GM12878 (cell line): ENCODE measurements around the gene RIPOR1. TPM values are rescaled to one million over a fixed set of nuclear protein-coding genes. Genes with fewer than 3 reads are reported as not detected.

Experiments used
- BCL3 ChIP-seq: IDR thresholded peaks from 2 replicates; pipeline ENCODE4 v1.6.1; 2011; ENCODE audit warnings: borderline replicate concordance, low read depth, mild to moderate bottlenecking, moderate library complexity, low read length; ENCODE audit not compliant: insufficient read depth, poor library complexity, severe bottlenecking
- CHD2 ChIP-seq: IDR thresholded peaks from 2 replicates; pipeline ENCODE4 v1.6.1; 2011; ENCODE audit warnings: low read depth, low read length, improper control_type of control experiment, borderline replicate concordance
- E2F8 ChIP-seq: fragments of 450-650 bp; IDR thresholded peaks from 2 replicates; pipeline ENCODE4 v1.6.1; 2018; ENCODE audit warnings: mild to moderate bottlenecking, low read depth, moderate library complexity; ENCODE audit not compliant: partially characterized antibody
- EP300 ChIP-seq, 2 experiments: fragments of 150-350 bp in 1 of 2; IDR thresholded peaks; 2 replicates each; pipeline ENCODE4 v1.6.1; 2011 to 2012; ENCODE audit warnings: low read depth in 2 of 2, low read length in 2 of 2, borderline replicate concordance in 1 of 2, improper control_type of control experiment in 1 of 2, inconsistent platforms in 1 of 2; ENCODE audit not compliant: control insufficient read depth in 1 of 2
- ESRRA ChIP-seq: IDR thresholded peaks from 2 replicates; pipeline ENCODE4 v1.6.1; 2012; ENCODE audit warnings: mild to moderate bottlenecking, low read length, improper control_type of control experiment
- ETV6 ChIP-seq, 2 experiments: fragments of 450-650 bp in 1 of 2; IDR thresholded peaks in 1 of 2; conservative IDR thresholded peaks in 1 of 2; 2 replicates each; pipeline ENCODE4 v1.6.1; 2014; ENCODE audit warnings: antibody characterized with exemption in 1 of 2, borderline replicate concordance in 1 of 2, low read depth in 1 of 2, mild to moderate bottlenecking in 1 of 2, moderate library complexity in 1 of 2
- EZH2 ChIP-seq: IDR thresholded peaks from 2 replicates; pipeline ENCODE4 v1.6.1; 2012; ENCODE audit warnings: low read depth, mild to moderate bottlenecking, control low read depth, inconsistent platforms, low read length, borderline replicate concordance; ENCODE audit not compliant: control insufficient read depth
- LARP7 ChIP-seq: fragments of 450-650 bp; IDR thresholded peaks from 2 replicates; pipeline ENCODE4 v1.6.1; 2017; ENCODE audit warnings: mild to moderate bottlenecking
- MAX ChIP-seq: IDR thresholded peaks from 2 replicates; pipeline ENCODE4 v1.6.1; 2012; ENCODE audit warnings: low read depth, low read length, improper control_type of control experiment
- NFIC ChIP-seq: IDR thresholded peaks from 2 replicates; pipeline ENCODE4 v1.6.1; 2012; ENCODE audit warnings: low read depth, mild to moderate bottlenecking, inconsistent platforms, low read length, moderate library complexity
- RAD51 ChIP-seq: fragments of 450-650 bp; IDR thresholded peaks from 2 replicates; pipeline ENCODE4 v1.6.1; 2016; ENCODE audit warnings: moderate library complexity, mild to moderate bottlenecking, inconsistent platforms
- SP1 ChIP-seq: IDR thresholded peaks from one replicate; pipeline ENCODE4 v1.6.1; 2011; ENCODE audit warnings: low read depth, low read length
- TAF1 ChIP-seq: IDR thresholded peaks from 2 replicates; pipeline ENCODE4 v1.6.1; 2011; ENCODE audit warnings: mild to moderate bottlenecking, low read depth, low read length, borderline replicate concordance
- TCF7 ChIP-seq: IDR thresholded peaks from 2 replicates; pipeline ENCODE4 v1.6.1; 2014; ENCODE audit warnings: antibody characterized with exemption, borderline replicate concordance
- USF1 ChIP-seq: IDR thresholded peaks from 2 replicates; pipeline ENCODE4 v1.6.1; 2011; ENCODE audit warnings: borderline replicate concordance, low read depth, mild to moderate bottlenecking, moderate library complexity, mixed read lengths, low read length; ENCODE audit not compliant: insufficient read depth; ENCODE audit errors: extremely low read length
- ZNF622 ChIP-seq: fragments of 450-650 bp; IDR thresholded peaks from 2 replicates; pipeline ENCODE4 v1.6.1; 2017; ENCODE audit warnings: mild to moderate bottlenecking, inconsistent platforms
- ZNF687 ChIP-seq: fragments of 450-650 bp; IDR thresholded peaks from 2 replicates; pipeline ENCODE4 v1.6.1; 2017; ENCODE audit warnings: mild to moderate bottlenecking, moderate library complexity
- polyA plus RNA-seq, 11 experiments: library from polyadenylated mRNA; depleted of rRNA in 4 of 11; unstranded in 6 of 11; stranded (reverse) in 5 of 11; fragments of >200 nt; fragmentation: Nextera tagmentation in 4 of 11; fragmentation: Illumina TruSeq in 1 of 11; extraction: Ambion mirVana in 4 of 11; extraction: Trizol in 1 of 11; gene quantifications; 1 replicate in 1 of 11; 2 replicates in 10 of 11; pipeline versions ENCODE4 v1.2.1 to v1.2.3, GENCODE V29; 2011 to 2016; ENCODE audit warnings: inconsistent platforms in 2 of 11, missing spikeins in 2 of 11, low read depth in 1 of 11
- total RNA-seq, 4 experiments: library from RNA; depleted of rRNA in 3 of 4; stranded (reverse); fragments of >200 nt in 3 of 4; fragmentation: Illumina TruSeq in 1 of 4; extraction: Trizol in 1 of 4; gene quantifications; 2 replicates each; pipeline versions ENCODE4 v1.2.1 to v1.2.3, GENCODE V29; 2013 to 2021

Gene RIPOR1
- total and polyA plus RNA-seq, 10 of the 15 experiments (the other 5 are each of a cell fraction or from before 2014, with no cell fraction given) = 0.13 to 28.5 (median 7.0) TPM

GRCh38 chr16:67480833-67481560 lies 47.6 kb upstream of the RIPOR1 start, which contains the start of gene ATP6V0D1 (continued):
- TF ChIP-seq USF1 (peak; percentile 100), LARP7 (peak; percentile 42; the same call in 1 of the 2 replicates), ETV6 (conservative IDR thresholded peaks at IDR 0.05 in 1 of 2, IDR thresholded peaks at IDR 0.05 in 1 of 2; ENCODE audit: borderline replicate concordance in 1 of 2, low read depth in 1 of 2) (no peak; a peak in 1 of 4 replicates), RAD51 (peak; percentile 100), TAF1 (peak; percentile 88), CHD2 (peak; percentile 20; the same call in 1 of the 2 replicates), SP1 (peak; percentile 78), BCL3 (peak; percentile 58), ZNF687 (no peak), EP300 (IDR thresholded peaks at IDR 0.05; ENCODE audit: borderline replicate concordance in 1 of 2, control insufficient read depth in 1 of 2, low read depth in 2 of 2, low read length in 2 of 2) (0 out of 4 replicates have a peak, but pooled peaks of 1 of the 2 experiments have one; percentile 13), E2F8 (no peak), TCF7 (no peak), ZNF622 (no peak), EZH2 (no peak), NFIC (peak; percentile 59; the same call in 1 of the 2 replicates), MAX (peak; percentile 100), ESRRA (no peak)
